Heart left ventricle (tissue), 13 donors: ENCODE measurements around the gene PTPN13.

ENCODE experiments used
- POLR2A ChIP-seq, 2 donors: fragments of 450-650 bp; IDR thresholded peaks; one replicate each; pipeline ENCODE4 v1.6.1; 2017; ENCODE audit warnings: antibody characterized with exemption in 2 of 2, mild to moderate bottlenecking in 2 of 2, moderate library complexity in 2 of 2
- TF ChIP-seq, protein P1 (sequence below), 12 donors: fragments of 200-600 bp; sonication (generic) in 4 of 12; IDR thresholded peaks; one replicate each; pipeline versions ENCODE4 v1.5.0 to v1.8.0; 2018 to 2022; ENCODE audit warnings: antibody characterized with exemption in 12 of 12, mild to moderate bottlenecking in 5 of 12
- donor health status: ischemic (EF 13 %, LVEDD 7.1; RV severe dilation, severe dysfunction).
- donor health status: DM: no; HTN: yes; CAD: no.
- donor health status: DM: no; HTN: no; CAD: no.
- donor health status: ischemic (EF 25% LVEDD 6.9; RV normal size, moderate dysfunction).
- donor health status: ischemic (EF 25% LVEDD 5.7; RV mildly dilated, moderate dysfunction).
- donor health status: ischemic (EF 35%, LVEDD 5.7; RV mildly dilated, moderate dysfunction).
- donor health status: nonischemic (EF 11% LVEDD 7.7; RV severe dilation, severe dysfunction).
- donor health status: DM: yes; HTN: yes; CAD: no.
- donor health status: PGD.
- donor health status: ischemic (EF 29% LVEDD 5.4; RV normal size, mild dysfunction).
- donor health status: nonischemic (EF 23%, LVEDD 6.1; RV moderate dilation, normal function).

DNA sequence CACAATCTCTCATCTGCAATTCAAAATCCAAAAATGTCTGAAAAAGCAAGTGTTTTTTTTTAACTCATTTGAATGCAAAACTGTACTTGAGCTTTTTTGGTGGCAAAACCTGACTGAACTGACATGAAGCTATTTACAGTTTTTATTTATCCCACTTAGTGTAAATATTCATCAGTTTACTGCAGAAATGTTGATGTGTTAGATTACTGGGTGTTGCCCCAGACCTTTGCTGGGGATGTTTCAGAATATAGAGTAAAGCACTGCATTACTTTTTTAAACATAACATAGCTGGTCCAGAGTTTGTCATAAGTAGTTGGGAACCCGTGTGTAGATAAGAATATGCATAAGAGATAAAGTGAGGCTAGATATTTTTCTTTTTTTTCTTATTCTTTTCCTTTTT is 27.3 kb downstream of the PTPN13 start:
- TF ChIP-seq, protein P1, sequence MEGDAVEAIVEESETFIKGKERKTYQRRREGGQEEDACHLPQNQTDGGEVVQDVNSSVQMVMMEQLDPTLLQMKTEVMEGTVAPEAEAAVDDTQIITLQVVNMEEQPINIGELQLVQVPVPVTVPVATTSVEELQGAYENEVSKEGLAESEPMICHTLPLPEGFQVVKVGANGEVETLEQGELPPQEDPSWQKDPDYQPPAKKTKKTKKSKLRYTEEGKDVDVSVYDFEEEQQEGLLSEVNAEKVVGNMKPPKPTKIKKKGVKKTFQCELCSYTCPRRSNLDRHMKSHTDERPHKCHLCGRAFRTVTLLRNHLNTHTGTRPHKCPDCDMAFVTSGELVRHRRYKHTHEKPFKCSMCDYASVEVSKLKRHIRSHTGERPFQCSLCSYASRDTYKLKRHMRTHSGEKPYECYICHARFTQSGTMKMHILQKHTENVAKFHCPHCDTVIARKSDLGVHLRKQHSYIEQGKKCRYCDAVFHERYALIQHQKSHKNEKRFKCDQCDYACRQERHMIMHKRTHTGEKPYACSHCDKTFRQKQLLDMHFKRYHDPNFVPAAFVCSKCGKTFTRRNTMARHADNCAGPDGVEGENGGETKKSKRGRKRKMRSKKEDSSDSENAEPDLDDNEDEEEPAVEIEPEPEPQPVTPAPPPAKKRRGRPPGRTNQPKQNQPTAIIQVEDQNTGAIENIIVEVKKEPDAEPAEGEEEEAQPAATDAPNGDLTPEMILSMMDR (IDR thresholded peaks at IDR 0.05): no peak
- TF ChIP-seq POLR2A (IDR thresholded peaks at IDR 0.05): no peak
